Middle frontal gyrus (tissue), 1 donor: Measurements from ENCODE around the gene RASSF4.
A peak's percentile ranks its signal among the peaks of the same experiment; 100 is the strongest.

Source experiments
- DNase-seq: peaks from one replicate; pipeline ENCODE4 v3.0.0-alpha.2; 2015; ENCODE audit warnings: low spot score; ENCODE audit errors: extremely low spot score

RASSF4 gene, protein sequence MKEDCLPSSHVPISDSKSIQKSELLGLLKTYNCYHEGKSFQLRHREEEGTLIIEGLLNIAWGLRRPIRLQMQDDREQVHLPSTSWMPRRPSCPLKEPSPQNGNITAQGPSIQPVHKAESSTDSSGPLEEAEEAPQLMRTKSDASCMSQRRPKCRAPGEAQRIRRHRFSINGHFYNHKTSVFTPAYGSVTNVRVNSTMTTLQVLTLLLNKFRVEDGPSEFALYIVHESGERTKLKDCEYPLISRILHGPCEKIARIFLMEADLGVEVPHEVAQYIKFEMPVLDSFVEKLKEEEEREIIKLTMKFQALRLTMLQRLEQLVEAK

DNA sequence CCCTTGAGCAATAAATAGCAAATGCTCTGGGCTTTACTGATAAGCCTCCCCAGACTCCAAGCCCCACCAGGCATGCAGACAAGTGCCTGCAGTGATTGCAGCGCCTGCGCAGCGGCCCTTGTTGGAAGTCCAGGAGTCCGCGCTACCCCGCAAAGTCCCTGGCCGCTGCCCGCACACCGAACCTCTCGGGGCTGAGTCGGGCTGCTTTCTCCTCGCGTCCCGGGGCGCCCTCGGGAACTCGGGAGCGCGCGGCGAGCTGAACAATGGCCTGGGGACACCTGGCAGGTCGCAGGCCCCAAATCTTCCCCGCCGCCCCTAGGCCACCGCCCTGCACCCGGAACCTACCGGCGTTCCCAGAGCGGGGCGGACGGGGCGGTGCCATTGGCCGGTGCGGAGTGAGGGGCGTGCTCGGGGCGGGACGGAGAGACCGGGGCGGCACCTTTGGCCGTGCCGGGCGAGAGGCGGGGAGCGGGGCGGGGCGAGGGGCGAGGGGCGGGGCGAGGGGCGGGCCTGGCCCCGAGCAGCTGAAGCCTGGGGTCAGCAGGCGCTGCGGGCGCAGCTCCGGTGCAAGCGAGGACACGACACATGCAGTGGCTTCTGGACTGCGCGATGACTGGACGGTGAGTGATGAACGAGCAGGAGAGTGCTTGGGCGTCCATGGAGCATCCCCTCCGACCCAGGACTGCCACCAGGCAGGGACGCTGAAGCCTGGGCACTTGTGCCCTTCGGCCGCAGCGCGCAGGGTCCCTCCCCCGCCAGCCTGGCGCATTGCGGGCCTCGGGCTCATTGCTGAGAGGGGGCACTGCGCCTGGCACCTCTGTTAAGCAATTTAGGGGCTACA lies at the start of gene RASSF4:
RASSF4 (plus strand) TSS at position 556 of the 841 bp plus-strand sequence. CDS start 10,401 bp downstream, outside the sequence.
- DNase-seq: peak; percentile 70

DNA sequence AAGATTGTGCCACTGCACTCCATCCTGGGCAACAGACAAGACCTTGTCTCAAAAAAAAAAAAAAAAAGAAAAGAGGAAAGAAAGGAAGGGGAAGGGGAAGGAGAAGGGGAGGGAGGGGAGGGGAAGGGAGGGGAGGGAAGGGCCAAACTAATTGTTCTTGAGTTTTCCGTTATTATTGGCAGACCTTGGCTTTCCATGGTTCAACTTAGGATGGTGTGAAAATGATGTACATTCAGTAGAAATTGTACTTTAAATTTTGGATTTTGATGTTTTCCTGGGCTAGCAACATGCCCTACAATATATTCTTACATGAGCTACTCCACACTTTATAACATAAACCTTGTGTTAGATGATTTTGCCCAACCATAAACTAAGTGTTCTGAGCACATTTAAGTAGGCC lies 49.7 kb upstream of the RASSF4 start:
- DNase-seq: no peak

DNA sequence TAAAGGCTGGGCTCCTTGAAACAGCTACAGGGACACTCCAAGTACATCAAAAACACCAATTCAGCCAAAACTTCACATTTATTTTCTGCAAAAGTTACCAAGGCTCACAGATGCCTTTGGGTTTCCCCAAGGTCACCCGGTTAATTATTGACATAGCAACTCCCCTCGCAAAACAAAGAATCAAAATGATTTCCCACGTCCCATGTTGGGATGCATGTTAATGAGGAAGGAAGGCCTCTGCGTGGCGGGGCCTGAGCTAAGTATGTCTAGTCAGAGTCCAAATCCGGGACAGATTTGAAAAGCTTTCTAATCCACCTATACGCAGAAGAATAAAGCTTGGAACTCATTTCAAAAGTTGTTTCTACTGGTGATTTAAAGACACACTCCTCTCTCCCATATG lies 49.0 kb upstream of the RASSF4 start:
- DNase-seq: no peak

DNA sequence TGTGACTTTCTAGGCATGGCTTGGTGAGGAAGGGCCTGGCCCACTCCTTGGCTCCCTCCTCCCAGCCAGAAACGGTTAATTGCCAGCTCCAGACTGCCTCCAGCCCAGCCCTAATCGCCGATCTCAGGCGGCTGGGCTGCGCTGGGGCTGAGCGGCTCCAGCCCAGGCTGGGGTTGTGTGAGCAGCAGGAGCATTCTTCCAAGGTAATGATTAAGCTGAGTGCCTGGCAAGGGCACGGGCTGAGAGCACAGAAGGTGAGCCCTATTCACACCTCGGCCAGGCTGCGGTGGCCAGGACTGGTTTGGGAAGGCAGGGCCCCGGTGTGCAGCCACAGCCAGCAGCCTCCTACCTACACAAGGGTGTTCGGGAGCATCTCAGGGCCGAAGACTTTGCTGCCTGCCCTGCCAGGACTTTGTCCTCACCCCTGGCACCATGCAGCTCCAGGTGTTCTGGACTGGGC lies 48.5 kb upstream of the RASSF4 start, which contains the start of gene TMEM72:
TMEM72 (plus strand) TSS at position 257 of the 460 bp plus-strand sequence; CDS start at position 433, 176 bp downstream.
- no peak for DNase-seq

DNA sequence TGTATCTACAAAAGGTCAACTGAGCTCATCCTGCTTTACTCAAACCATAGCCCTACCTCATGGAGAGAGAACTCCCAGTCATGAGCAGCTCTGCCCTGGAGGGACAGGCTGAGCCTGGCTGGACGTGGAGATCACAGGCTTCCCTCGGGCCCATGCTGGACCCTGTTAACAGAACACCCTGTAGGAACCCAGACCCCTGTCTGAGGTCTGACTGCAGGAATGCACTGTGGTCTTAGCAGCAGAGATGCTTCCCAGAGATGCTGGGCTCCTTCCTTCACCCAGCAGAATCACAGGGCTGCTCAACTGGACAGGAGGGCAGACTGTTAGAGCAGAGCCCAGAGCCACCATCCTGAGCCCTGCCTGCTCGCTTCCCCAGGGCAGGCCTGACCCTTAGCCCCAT lies 47.7 kb upstream of the RASSF4 start:
- DNase-seq: no peak

DNA sequence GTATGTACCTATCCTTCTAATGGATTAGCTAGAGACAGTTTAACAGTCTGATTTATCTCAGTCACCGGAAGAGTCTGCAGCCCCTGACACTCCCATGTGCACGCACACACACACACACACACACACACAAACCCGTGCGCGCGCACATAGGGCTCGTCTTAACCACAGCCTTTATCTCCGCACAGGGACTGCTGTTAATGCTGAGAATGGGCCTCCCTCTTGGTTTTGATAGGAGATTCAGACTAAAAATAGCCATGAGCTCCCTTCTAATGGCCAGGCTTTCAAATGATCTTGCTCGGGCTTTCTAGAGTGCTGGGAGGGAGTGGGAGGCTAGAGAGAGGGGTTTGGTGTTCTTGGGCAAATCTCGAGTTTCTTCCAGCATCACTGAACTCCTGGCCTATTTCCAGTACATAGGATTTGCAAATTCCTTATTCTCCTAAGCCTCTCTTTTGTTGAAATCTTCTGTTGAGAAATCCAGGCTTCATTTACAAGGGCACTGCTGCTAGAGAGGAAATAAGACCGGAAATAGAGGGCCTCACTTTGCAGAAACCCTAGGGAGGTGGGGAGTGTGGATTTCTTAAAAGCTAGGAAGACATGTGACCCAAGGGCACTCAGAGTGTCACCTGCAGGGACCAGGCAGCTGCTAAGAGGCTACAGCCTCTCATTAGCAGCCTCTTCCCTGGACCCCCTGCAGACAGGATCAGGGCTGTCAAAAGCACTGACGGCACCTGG lies 46.1 kb upstream of the RASSF4 start:
- no peak for DNase-seq

DNA sequence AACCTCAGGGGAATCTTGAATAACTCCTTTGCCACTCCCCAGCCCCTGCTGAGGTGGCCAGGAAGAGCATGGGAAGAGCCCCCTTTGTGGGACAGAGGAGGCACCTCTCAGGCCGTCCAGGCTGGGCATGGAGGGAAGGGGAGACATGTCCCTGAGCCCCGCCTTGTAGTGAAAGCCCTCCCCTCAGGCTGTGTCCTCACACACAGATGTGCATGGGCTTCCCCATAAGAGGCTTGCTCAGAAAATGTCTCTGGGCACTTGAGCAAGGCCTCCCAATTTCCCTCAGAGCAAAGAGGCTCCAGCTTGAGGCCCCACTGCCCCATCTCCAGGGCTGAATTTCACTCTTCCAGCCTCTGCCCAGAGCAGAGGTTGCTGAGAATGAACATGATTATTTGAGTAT lies 44.7 kb upstream of the RASSF4 start:
- DNase-seq: no peak

GRCh38 chr10:44916429-44916828 lies 43.2 kb upstream of the RASSF4 start:
- DNase-seq: no peak

GRCh38 chr10:44917848-44918247 lies 41.8 kb upstream of the RASSF4 start:
- DNase-seq: no peak

DNA sequence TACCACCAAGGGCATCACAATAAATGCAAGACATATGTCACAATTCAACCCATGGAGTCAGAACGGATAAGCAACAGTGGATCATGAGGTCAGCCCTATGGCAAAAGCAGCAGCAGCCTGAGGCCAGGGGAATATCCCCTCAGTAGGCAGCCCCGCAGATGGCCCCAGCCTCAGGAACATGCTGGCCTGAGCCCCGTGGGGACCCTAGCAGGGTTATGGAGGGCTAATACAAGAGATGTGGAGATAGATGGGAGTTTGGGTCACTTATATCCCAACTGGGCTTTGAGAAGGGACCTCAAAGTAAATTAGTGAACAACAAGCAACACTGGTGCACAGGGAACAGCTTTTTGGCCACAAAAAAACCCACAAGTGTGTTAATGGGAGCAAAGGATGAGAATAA lies 39.4 kb upstream of the RASSF4 start:
- no peak for DNase-seq

- DNase-seq: no peak
These were observed 38.5 kb upstream of the RASSF4 start for GRCh38 chr10:44921061-44921460.

- DNase-seq: no peak
These were observed 38.1 kb upstream of the RASSF4 start for GRCh38 chr10:44921506-44921905.

- DNase-seq: no peak
These were observed 37.6 kb upstream of the RASSF4 start for GRCh38 chr10:44922021-44922420.

- no peak for DNase-seq
These were observed 36.6 kb upstream of the RASSF4 start for GRCh38 chr10:44922796-44923545.

GRCh38 chr10:44923611-44924010 lies 36.0 kb upstream of the RASSF4 start:
- no peak for DNase-seq

GRCh38 chr10:44924261-44925040 lies 35.2 kb upstream of the RASSF4 start:
- DNase-seq: no peak

GRCh38 chr10:44925224-44925623 lies 34.4 kb upstream of the RASSF4 start:
- no peak for DNase-seq

GRCh38 chr10:44925811-44926750 lies 33.5 kb upstream of the RASSF4 start:
- DNase-seq: no peak

DNA sequence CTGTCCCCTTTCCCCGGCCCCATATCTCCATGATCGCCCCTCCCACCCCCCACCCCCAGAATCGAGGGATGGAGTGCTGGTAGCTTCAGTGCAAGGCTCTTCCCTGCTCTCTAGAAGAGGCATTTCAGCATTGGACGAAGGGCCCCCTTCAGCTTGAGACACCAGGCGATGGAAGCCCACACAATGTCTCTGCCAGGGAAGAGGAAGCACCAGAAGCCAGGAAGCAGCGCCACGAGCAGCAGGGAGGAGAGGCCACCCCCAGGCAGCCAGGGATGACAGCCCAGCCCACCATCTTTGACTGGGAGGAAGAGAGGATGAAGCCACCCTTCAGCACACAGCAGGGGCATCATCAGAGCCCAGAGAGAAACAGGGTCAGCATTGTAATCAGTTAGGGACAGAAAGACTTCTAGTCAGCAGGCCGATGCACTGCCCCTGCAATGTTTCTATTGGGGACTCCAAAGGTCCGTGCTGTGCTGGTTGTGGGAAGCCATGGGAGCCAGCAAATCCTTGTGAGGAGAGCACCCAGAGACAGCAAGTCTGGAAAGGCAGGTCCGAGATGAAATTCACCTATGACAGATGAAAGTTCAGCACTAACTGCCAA lies 32.8 kb upstream of the RASSF4 start:
- no peak for DNase-seq
